ENCODE measurements around the gene MAD1L1. TPM values are rescaled to one million over a fixed set of nuclear protein-coding genes. Genes with fewer than 3 reads are reported as not detected.

MAD1L1 gene
- polyA plus RNA-seq, 4 donors: 23.4 to 29.0 (median 25.7) TPM

DNA sequence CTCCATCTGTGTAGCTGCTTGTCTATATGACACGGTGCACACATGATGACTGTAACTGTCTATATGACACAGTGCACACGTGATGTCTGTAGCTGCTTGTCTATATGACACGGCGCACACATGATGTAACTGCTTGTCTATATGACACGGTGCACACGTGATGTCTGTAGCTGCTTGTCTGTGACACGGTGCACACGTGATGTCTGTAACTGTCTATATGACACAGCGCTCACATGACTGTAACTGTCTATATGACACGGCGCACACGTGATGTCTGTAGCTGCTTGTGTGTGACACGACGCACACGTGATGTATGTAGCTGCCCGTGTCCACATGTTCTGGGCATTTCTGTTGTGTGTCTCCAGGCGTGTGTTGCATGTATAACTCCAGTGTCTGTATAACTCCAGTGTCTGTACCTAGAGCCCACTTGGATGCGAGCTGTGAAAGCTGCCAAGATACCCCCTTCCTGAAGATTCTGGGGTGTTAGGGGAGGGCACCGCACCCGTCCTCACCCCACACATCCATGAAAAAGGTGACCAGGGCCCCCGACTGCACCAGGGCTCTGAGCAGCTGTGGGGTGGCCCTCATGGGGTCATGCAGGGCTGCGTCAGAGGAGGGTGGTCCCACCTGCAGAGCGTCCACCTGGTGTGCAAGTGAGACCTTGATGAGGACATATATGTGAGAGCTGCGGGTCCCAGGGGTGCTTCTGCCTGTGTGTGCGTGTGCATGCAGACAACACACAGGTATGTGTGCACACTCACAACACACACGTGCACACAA, 424.7 kb downstream of the MAD1L1 start:
- no peak for DNase-seq (ENCODE audit: low read depth in 4 of 4, low spot score in 2 of 4)

DNA sequence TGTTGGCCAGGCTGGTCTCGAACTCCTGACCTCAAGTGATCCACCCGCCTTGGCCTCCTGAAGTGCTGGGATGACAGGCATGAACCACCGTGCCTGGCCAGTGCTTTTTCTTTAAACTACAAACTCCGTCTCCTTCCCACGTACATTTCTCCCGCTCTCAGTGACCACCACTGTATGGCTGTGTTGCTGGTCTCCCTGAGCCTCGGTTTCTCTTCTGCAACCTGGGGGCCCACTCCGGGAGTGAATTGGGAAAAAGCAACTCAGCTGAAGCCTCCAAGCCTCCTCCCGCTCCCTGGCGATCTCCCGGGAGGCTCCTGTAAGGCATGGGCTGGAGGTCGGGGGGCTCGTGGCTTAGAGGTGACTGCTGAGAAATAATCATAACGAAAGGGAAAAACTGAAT, 426.4 kb downstream of the MAD1L1 start:
- DNase-seq (ENCODE audit: low read depth in 4 of 4, low spot score in 2 of 4): no peak

DNA sequence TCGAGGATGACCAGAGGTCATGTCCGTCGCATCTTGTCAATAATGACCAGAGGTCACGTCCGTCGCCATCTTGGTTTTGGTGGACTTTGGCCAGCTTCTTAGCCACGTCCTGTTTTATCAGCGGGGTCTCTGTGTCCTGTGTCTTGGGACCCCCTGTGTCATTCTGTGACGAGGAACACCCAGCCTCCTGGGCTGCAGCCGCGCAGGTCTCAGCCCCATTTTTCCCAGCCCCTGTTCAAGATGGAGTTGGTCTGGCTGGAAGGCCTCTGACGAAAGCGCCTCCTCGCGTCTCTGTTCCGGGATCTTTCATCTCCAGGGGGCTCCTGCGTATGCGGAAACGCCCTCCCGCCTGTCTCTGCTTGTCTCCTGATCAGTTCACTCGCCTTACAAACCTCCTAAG, 428.4 kb downstream of the MAD1L1 start:
- DNase-seq (ENCODE audit: low read depth in 4 of 4, low spot score in 2 of 4): no peak

DNA sequence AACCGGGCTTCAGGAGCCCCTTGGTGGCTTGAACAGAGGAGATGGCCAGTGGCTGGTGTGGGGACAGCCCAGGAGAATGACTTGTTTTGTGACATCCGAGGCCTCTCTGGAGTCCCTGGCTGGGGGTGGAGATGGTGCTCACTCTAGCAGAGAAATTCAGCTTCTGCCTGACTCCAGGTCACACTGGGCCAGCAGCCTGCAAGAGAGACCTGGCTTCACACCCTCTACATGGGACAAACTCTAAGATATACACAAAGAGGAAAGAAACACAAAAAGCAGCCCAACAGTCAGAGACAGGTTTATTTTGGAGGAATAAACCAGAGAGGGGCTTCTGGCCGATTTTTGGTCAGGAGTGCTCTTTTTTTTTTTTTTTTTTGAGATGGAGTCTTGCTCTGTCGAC, 429.8 kb downstream of the MAD1L1 start:
- DNase-seq (ENCODE audit: low read depth in 4 of 4, low spot score in 2 of 4): no peak

DNA sequence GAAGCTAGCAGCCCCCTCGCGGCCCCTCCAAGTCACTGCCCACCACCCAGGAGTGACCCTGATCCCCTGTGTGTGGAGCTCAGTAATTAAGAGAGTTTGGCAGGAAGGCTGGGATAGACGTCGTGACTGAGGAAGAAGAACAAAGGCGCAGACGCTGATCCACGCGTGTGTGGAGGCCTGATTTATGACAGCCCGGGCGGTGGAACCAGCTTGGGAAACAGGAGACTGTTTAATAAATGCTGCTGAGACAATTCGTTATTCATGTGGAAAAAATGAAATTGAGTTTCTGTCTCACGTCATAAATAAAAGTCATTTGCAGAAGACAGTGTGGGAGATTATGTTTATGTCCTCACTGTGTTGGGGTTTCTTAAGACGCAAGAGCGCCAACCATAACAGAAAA, 431.8 kb downstream of the MAD1L1 start:
- DNase-seq (ENCODE audit: low read depth in 4 of 4, low spot score in 2 of 4): no peak

DNA sequence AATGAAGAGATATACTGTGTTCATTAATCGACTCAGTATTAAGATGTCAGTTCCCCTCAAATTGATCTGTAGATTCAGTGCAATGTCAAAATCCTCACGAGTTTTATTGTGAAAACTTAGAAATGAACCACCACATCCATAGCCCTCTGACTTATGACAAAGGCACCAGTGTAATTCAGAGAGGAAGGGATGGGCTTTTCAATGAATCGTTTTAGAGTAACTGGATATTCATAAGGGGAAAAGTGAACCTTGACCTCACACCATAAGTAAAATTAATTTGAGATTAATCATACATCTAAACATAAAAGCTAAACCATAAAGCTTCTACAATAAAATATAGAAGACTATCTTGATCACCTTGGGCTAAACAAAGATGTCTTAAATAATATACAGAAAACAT, 434.6 kb downstream of the MAD1L1 start:
- DNase-seq (ENCODE audit: low read depth in 4 of 4, low spot score in 2 of 4): no peak

DNA sequence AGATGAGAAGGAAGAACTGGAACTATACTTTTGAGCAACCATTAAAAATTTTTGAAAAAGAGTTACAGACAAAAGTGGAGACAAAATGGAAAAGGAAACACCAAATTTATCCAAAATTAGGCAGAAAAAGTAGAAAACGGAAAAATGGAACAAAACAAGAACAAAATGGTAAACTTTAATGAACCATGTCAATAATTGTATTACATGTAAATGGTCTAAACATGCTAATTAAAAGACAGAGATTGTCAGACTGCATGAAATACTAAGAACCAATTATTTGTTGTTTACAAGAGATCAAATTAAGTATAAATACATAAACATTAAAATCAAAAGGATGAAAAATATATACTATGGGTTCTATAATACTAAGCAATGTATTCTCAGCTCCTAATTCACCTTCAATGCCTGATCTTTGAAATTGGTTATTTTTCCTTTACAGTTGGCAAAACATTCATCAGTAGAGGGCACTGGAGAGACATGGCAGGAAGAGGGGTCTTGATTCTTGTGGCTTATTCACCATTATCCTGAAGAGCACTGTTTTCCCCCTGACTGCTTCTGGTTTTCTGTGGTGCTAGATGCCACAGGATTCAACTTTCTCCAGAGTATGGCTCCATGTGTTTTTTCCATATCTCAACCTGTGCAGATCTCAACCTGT, 437.7 kb downstream of the MAD1L1 start:
- no peak for DNase-seq (ENCODE audit: low read depth in 4 of 4, low spot score in 2 of 4)

DNA sequence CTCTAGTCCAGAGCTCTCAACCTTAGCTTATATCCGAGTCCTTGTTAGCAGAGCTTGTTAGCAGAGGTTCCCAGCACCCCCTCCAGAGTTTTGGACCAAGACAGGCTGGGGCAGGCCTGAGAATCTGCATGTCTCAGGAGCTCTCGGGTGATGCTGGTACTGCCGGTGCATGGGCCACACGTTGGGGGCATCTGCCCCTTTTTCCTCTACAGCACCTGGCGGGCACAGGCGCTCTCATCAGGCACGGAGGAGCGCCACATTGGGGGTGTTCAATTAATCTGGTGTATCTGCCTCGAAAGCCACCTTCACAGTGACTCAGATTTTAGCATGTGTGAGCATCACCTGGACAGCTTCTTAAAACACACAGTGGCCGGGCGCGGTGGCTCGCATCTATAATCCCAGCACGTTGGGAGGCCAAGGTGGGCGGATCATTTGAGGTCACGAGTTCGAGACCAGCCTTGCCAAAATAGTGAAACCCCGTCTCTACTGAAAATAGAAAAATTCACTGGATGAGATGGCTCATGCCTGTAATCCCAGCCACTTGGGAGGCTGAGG, 445.0 kb downstream of the MAD1L1 start:
- DNase-seq (ENCODE audit: low read depth in 4 of 4, low spot score in 2 of 4): no peak

DNA sequence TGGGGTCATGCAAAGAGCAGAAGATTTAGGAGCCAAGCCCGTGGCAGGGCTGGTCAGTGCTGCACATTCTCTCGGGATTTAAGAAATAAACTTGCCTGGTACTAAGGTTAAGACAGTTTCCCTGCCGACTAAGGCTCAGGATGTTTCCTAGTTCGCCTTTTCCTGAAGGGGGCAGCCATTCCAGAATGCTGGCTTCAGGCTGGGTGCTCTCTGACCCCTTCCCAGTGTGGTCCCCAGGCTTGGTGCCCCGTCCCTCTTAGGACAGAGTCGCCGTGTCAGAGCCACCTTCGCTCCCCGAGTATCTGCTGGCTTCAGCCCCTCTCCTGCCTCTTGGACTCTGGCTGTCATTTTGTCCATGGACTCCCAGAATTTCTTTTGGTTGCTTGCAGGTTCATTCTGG, 445.5 kb downstream of the MAD1L1 start:
- no peak for DNase-seq (ENCODE audit: low read depth in 4 of 4, low spot score in 2 of 4)

DNA sequence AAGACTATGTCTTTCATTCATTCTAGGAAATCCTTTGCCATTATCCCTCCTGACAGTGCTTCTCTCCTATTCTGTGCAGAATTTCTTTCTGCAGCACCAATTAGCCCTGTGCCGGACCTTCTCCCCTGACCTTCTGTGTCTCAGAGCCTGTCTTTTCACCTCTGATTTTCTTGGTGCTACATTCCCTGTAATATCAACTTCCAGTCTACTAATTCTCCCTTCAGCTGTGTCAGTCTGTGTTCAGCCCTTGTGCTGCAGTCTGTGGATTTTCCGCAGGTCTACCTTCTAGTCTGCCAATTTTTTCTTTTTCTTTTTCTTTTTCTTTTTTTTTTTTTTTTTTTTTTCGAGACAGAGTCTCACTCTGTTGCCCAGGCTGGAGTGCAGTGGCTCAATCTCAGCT, 446.9 kb downstream of the MAD1L1 start:
- no peak for DNase-seq (ENCODE audit: low read depth in 4 of 4, low spot score in 2 of 4)

DNA sequence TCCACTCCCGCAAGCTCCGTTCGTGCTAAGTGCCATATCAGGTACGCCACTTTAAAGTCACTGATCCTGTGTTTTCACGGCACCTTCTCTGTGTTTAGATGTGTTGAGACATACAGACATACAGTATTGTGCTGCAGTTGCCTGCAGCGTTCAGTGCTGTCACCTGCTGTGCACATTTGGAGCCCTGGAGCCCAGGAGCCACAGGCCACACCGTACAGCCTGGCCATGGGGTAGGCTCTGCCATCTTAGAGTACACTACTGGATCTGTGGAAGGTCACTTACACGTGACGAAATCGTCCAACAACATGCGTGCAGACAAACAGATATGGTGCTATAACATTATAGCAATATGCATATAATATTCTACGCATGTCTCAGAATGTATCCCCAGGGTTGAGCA, 451.4 kb downstream of the MAD1L1 start:
- DNase-seq (ENCODE audit: low read depth in 4 of 4, low spot score in 2 of 4): no peak

DNA sequence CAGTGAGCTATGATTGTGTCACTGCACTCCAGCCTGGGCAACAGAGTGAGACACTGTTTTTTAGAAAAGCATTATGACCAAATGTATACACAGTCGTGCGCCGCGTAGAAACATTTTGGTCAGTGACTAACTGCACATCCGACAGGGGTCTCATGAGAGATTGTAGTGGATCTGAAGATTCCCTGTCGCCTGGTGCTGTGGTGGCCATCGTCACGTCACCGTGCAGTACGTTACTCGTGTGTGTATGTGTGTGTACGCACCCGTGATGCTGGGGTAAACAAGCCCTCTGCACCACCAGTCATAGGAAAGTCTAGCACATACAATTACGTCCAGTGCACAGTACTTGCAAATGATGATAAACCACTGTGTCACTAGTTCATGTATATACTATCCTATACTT, 453.3 kb downstream of the MAD1L1 start:
- no peak for DNase-seq (ENCODE audit: low read depth in 4 of 4, low spot score in 2 of 4)

DNA sequence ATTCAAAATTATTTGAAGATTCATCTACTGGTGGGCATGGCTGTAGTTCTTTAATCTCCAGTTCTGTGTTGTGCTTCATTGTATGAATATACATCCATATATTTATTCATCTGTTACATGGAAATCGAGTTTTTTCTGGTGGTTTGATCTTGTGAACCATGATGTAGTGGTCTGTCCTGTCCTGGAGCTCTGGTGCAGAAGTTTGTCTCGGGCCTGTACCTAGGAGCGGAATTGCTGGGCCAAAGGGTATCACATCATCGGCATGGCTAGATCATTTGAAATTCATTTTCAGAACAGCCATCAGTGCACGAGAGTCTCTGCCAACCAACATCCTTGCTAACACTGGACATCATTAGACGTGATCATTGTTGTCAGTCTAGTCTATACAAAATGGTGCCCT, 455.6 kb downstream of the MAD1L1 start:
- no peak for DNase-seq (ENCODE audit: low read depth in 4 of 4, low spot score in 2 of 4)

DNA sequence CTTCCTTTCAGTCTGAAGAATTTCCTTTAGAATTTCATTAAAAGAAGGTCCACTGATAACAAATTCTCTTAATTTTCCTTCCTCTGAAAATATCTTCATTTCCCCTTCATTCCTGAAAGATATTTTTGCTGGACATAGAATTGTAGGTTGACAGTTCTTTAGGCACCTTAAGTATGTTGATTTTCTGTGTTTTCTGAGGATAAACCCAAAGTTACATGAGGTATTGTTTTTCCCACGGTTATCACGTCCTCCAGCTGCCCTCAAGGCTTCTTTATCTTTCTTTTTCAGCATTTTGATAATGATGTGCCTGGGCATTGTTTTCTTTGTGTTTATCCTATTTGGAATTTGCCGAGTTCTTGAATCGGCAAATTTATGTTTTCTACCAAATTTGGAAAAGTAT, 457.4 kb downstream of the MAD1L1 start:
- no peak for DNase-seq (ENCODE audit: low read depth in 4 of 4, low spot score in 2 of 4)

DNA sequence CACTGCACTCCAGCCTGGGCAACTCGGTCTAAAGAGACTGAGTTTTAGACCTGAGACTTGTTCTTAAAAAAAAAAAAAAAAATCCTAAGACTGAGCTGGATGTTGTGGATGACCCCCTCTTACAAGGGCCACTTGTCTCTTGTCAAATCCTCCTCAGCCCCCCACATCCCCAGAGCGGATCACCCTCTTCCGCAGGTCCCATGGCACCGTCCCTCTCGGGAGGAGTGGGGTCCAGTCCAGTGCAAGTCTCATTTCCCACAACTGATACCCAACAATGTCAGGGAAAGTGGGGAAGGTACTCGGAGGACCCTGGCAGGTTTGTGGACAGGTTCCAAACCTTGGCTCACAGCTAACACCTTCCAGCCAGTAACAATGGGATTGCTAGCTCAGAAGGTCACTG, 462.4 kb downstream of the MAD1L1 start:
- DNase-seq (ENCODE audit: low read depth in 4 of 4, low spot score in 2 of 4): no peak

DNA sequence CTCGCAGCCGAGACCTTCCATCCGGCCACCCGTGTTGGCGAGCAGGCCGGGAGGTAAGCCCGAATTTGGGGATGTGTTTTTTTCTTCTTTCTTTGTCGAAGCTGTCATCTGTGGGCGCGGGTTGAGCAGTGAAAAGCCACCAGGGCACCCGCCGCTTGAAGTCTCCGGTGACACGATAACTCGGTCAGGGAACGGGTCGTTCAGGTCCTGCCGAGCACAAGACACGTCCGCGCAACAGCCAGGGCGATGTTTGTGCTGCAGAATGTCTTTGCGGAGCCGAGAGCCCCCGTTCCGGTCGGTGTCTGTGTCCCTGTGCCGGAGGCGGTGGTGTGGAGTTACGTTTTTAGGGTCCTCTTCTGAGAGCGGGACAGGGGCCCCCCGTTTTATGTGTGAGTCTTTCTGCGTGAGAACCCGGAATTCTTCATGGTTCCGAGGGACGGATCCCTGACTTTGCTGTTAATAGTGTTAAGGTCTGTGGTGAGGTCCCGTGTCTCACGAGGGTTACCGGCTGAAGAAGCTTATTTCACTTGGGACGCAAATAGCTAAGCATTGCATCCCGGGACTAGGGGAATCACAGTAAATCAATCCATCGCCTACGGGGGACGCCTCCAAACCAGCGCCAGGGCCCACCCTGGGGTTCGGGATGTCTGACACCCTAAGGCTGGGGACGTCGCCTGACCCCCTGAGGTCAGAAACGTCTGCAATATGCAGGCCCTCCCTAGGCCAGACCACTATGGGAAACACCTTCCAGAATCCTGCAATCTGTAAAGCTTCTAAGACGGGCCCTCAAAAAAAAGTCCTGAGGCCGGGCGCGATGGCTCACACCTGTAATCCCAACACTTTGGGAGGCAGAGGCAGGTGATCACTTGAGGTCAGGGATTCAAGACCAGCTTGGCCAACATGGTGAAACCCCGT, 463.2 kb downstream of the MAD1L1 start:
- no peak for DNase-seq (ENCODE audit: low read depth in 4 of 4, low spot score in 2 of 4)

DNA sequence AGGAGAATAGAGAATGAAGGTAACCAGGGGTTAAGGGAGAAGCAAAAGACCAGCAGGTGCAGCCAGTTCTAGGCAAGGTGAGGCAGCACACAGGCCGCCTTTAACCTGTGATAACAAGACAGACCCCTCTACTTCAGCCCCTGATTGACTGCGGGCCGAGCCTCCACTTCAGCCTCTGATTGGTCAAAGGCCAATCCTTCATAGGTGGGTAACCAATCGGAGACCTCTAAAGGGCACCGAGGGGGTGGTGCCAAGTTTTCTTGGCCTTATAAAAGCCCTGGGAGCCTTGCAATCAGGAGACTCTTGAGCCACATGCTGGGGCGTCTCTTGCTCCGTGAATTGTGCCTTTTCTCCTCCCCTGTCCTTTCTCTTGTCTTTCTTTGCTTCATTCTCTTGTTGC, 463.9 kb downstream of the MAD1L1 start:
- DNase-seq (ENCODE audit: low read depth in 4 of 4, low spot score in 2 of 4): no peak

DNA sequence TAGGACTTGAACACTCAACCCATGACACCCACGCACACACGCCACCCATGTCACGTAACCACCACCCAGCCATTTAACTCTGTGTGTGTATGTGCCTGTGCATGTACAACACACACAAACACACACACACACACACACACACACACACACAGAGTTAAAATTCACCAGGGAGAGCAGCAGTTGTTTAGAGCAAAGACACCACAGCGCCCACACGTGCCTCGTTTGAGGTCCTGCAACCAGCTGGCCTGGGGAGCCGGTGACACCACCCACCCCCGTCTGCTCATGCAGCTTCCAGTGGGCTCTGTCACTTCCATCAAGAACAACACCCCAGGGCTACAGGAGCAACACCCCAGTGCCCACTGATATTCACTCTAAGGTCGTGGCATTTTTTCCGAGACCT, 465.2 kb downstream of the MAD1L1 start:
- DNase-seq (ENCODE audit: low read depth in 4 of 4, low spot score in 2 of 4): no peak

All from left renal cortex interstitium (tissue), 4 donors.